GM19239 (cell line): ENCODE results near the gene YPEL2.
"Not testable (repeated sequence)": the region's sequence is repeated elsewhere in the genome, so short reads cannot be mapped to it uniquely, and the experiment has no call there.

Experiments used
- DNase-seq: peaks from one replicate; pipeline ENCODE4 v3.0.0; 2011; ENCODE audit warnings: low spot score; ENCODE audit not compliant: insufficient read length
- FAIRE-seq: peaks from 2 replicates; lab custom pipeline; 2011; peaks lifted over from hg19 to GRCh38; lab: Jason Lieb, UNC

The YPEL2 gene

DNA sequence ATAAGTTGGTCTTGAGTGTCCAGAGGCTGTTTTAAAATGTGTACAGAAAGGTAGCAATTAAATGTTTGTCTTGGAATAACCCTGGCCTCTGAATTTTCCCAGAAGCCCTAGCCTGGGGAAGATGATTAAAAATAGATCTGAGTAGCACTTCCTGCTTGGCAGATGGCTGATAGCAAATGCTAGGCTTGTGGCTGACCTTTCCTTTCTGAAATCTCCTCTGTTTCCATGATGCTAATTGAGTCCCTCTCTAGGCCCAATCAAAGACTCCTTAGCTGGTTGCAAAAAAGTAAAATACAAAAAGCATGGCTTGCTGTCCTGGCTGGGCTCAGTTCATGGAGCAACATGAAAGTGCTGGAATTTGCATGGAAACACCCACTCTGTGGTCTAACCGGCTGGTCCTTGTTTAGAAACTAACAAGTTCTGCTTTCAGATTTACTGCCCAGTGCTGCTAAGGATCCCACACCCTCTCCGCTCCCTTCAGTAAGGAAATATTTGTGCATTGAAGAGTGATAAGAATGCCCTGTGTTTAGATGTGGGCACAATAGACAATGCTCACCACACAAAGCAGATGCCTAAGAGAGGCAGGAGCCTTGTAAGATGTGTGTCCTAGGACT, 40.8 kb downstream of the YPEL2 start:
- FAIRE-seq (peak; percentile 88), DNase-seq (no peak)

GRCh38 chr17:59373882-59374495, 42.5 kb downstream of the YPEL2 start:
- no peak for DNase-seq
- FAIRE-seq = no peak

- no peak for DNase-seq
- FAIRE-seq = no peak
Measured at GRCh38 chr17:59374612-59375011, 43.2 kb downstream of the YPEL2 start.

DNA sequence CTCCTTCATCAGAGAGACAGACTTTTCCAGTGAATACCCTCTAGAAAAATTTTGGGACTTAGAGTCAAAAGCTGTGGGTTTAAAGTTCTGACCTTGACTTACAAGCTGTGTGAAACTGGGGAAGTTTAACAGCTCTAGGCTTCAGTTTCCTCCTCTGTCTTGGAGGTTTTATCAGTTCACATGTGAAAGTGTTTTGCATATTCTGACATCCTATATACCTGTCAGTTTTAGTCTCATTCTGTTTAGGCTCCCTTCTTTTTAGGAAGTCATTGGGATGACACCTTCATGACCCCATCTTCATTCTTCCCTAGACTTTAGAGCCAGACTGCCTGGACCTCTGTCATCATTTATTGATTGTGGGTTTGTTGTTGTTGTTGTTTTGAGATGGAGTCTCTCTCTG, 44.4 kb downstream of the YPEL2 start:
- peak; percentile 84 for FAIRE-seq

DNA sequence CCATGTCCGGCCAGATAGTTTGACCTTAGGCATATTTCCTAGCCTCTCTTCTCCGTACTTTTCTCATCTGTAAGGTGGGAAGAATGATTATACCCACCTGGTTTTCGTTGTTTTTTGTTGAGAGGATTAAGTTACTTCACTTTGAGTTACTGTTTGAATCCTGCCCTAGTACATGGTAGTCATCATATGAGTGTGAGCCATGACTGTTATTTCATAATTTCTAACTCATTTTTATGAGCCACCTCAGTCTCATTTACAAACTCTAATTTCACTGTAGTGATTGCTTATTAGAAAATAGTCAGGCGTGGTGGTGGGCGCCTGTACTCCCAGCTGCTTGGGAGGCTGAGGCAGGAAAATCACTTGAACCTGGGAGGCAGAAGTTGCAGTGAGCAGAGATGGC, 45.1 kb downstream of the YPEL2 start:
- no peak for FAIRE-seq
- no peak for DNase-seq

More for the DNA sequence above, 44.4 kb downstream of the YPEL2 start:
- DNase-seq = peak; percentile 33

DNA sequence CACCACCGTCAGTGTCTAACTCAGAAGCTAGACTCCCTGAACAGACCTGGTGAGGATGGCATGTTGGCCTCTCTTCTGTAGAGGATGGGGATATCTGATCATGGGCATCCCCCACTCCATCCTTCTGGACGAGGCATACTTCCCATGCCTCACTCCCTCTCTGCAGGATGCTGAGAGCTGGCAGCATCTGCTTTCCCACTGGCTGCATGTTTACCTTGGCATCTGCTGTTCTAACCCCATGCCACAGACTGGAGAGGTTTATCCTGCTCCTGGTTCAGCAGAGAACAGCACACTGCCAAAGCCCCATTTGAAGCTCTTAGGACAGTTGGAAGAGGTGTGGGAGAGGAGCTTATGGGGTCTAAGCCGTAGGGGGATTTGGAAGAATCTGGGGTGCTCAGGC, 46.0 kb downstream of the YPEL2 start:
- DNase-seq (no peak), FAIRE-seq (no peak)

GRCh38 chr17:59378675-59379074, 47.2 kb downstream of the YPEL2 start:
- FAIRE-seq = no peak
- DNase-seq = no peak

- DNase-seq (no peak), FAIRE-seq (no peak)
Measured at GRCh38 chr17:59380474-59380873, 49.0 kb downstream of the YPEL2 start.

DNA sequence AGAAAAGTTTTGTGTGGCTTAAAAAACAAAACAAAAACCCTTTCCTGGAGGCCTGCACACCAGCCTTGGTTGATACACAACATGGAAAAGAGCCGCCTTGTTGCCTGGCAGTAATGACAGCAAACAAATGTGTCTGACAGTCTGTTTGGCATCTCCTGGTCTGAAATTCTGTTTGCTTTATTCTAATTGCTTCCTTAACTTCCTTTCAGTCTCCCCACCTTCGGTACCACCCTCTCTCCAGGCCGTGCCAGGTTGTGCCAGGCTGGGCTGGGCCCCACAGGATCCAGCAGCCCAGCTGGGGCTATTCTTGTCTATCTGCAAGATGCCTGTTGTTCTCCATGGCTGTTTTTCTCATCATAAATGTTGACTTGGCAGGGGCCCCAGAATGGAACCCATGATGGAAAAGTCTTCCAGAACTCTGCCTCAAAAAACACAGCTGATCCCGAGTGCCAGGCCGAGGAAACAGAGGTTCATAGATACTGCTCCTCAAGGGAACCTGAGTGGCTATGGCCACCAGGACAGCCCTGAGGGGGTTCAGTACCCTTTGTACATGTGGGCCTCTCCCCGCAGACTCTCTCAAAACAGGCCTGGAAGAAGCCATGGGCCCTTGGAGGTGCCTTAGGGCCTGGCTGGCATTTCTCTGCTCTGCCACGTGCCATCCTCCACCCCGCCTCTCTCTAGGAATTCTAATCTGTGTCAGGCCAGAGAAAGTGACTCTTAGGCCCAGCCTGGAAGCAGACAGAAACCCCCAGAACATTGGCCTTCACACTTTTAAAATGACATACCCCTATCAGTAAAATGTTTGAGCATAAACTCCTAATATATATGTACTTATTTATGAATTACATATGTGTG, 50.5 kb downstream of the YPEL2 start:
- FAIRE-seq (no peak), DNase-seq (no peak)

- FAIRE-seq = no peak
Measured at GRCh38 chr17:59383893-59384292, 52.4 kb downstream of the YPEL2 start.

DNA sequence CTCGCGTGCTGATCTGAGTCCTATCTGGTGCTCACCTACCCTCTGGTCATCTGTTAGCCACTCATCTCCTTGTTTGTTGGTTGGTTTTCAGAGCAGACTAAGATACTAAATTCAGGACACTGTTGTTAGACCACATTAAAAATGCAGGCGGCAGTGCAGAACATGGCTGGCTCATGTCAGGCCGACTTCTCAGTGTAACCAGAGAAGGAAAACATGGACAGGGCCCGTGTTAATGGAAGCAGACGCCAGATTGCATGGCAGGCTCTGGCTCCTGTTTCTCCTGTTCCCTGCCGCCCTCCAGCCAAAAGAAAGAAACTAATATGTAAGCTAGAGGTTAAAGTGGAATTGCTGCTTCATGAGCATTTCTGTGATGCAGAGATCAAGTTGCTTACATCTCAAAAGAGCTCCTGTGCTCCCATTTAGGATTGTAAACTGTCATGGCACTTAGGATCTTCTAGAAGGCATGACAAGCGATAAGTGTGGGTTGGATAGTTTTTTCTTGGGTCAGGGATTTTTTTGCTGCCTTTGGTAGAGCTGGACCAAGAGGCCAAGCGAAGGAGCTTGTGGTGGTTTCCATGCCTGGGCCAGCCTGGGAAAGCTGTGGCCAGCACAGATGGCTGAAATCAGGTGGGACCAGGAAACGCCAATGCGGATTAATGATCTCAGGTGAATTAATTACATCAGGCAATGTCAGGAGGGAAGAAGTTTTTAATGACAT, 56.1 kb downstream of the YPEL2 start:
- FAIRE-seq (no peak), DNase-seq (no peak)

More at GRCh38 chr17:59383893-59384292, 52.4 kb downstream of the YPEL2 start:
- DNase-seq = no peak

DNA sequence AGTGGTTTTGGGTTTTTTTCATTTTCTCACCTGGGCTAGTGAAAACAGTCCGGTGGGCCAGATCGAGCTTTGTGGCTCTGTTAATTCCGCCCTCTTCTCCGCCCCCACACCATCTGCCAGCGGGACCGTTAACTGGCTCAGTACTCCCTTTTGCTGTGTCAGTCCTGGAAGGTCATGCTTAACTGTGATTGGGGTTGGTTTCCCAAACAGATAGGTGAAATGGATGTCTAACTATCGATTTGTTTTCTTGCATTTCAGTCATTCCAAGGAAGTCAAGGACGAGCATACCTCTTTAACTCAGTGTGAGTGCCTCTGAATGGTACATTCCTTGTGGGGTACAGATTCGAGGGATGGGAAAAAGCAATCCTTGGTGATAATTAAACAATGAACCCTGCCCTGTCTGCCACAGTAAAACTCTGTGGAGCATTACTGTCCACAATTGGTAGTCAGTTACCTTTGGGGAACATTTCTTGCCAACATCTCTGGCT, 56.7 kb downstream of the YPEL2 start:
- no peak for DNase-seq
- no peak for FAIRE-seq

DNA sequence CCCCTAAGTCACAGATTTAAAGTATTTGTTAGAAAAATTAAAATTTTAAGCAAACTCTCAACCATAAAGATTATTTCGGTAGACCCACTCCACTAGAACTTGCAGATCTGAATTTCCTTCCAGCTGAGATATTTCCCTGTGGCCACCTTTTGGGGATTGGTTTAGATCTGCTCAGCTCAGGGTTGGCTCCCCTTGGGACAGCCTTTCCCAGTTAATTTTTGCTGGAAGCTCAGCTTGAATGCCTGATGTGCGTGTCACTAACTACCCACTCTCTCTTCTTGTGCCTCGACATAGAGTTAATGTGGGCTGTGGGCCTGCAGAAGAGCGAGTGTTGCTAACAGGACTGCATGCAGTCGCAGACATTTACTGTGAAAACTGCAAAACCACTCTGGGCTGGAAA, 57.6 kb downstream of the YPEL2 start:
- no peak for DNase-seq
- no peak for FAIRE-seq

DNA sequence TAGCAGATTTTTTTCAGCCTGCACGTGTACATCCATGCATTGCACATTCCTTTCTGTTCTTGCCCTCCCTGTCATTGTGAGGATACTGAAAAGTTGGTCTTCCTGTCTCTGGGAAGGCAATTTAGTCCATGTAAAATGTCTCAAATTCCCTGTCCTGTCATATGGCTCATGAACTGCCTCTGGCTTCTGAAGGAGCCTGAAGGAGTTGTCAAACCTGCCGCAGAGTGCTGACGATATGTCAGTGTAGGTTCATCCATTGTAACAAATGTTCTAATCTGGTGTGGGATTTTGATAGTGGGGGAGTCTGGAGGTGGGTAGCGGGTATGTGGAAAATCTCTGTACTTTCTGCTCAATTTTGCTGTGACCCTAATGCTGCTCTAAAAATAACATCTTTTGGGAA, 59.6 kb downstream of the YPEL2 start:
- FAIRE-seq (no peak), DNase-seq (no peak)

DNA sequence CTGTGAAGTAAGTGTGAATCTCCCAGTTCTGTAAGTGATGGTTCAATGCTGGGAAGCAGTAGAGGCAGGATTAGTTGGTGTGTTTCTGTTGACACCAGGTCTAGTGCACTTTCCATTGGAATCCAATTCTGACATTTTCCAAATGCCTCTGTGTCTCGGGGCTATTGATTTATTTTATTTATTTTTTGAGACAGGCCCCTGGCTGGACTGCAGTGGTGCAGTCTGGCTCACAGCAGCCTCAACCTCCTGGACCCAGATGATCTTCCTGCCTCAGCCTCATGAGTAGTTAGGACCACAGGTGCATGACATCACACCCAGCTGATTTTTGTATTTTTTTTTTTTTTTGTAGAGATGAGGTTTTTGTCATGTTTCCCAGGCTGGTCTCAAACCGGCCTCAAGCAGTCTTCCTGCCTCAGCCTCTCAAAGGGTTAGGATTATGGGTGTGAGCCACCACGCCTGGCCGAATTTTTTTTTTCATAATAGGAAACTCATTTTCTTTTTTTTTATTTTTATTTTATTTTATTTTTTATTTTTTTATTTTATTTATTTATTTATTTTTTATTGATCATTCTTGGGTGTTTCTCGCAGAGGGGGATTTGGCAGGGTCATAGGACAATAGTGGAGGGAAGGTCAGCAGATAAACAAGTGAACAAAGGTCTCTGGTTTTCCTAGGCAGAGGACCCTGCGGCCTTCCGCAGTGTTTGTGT, 61.7 kb downstream of the YPEL2 start:
- DNase-seq = no peak
- no peak for FAIRE-seq

DNA sequence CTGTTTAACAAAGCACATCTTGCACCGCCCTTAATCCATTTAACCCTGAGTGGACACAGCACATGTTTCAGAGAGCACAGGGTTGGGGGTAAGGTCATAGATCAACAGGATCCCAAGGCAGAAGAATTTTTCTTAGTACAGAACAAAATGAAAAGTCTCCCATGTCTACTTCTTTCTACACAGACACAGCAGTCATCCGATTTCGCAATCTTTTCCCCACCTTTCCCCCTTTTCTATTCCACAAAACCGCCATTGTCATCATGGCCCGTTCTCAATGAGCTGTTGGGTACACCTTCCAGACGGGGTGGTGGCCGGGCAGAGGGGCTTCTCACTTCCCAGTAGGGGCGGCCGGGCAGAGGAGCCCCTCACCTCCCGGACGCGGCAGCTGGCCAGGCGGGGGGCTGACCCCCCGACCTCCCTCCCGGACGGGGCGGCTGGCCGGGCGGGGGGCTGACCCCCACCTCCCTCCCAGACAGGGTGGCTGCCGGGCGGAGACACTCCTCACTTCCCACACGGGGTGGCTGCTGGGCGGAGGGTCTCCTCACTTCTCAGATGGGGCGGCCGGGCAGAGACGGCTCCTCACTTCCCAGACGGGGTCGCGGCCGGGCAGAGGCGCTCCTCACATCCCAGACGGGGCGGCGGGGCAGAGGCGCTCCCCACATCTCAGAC, 62.4 kb downstream of the YPEL2 start:
- not testable (repeated sequence) for DNase-seq, FAIRE-seq

DNA sequence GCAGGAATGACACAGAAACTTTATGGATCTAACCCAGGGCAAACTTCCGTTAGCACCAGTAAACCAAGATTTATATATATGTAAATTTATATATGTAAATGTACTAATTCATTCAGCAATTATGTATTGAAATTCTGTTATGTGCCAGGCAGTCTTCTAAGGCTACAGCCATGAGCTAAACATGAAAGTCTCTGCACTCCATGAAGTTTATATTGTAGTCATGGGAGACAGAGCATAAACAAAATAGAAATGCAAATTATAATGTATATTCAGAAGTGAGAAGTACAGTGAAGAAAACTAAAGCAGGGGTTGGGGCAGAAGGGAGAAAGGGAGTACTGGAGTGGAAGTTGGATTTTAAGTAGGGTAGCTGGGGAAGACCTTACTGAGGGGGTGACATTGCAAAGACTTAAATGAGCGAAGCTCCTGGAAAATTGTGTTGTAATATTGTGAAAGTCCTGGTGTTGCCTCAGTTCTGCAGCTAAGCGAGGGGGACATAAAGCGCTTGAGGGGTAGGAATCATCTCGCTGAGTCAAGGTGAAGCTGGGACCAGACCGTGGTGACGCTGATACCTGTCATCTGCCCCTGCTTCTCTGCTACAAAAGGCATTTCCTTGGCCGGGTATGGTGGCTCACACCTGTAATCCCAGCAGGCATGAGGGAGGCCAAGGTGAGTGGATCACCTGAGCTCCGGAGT, 64.8 kb downstream of the YPEL2 start:
- FAIRE-seq (no peak), DNase-seq (no peak)

DNA sequence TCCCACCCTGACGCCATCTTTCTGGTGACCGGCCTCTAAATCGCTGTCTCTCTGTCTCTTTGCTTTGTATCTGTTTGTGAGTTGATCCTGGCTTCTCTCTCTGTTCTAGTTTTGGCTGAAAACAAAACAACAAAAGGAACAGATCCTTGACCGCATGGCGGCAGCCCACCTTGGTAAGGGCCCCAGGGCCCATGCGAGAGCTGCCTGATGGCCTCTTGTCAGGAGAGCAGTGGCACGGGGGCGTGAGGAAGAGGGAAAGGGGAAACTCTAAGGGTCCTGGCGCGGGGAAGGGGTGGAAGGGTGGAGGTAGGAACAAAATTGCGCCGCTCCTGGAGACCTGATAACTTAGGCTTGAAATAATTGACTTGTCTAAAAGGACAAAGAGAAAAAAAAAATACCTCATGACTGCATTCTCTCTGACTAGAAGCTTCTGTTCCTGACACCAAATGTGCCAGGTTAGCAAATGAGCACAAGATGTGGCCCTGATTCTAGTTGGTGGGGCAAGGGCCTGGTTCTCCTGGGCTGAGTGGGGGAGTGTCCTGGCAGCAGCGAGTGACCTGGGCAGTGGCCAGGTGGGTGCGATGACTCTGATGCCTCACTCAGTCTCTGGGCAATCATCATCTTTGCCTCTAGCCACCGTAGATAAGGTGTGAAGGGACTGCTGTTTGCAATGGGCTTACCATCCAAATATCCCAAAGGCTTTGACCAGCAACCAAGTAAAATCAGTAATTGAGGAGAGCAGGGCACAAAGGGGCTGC, 66.0 kb downstream of the YPEL2 start:
- no peak for DNase-seq
- FAIRE-seq = no peak
